Measurements from ENCODE around the gene TBC1D2B.

The TBC1D2B gene

GRCh38 chr15:78023081-78023665 is 54.3 kb downstream of the TBC1D2B start:
- no peak for TF ChIP-seq CTCF (conservative IDR thresholded peaks at IDR 0.05; ENCODE audit: low read depth, low read length)
- DNase-seq (ENCODE audit: low read depth), result no peak
- H3K4me3 ChIP-seq (ENCODE audit: low read depth, low read length), result no peak overlapping the region

- no peak for TF ChIP-seq CTCF (conservative IDR thresholded peaks at IDR 0.05; ENCODE audit: low read depth, low read length)
- no peak for DNase-seq (ENCODE audit: low read depth)
- no peak overlapping the region for H3K4me3 ChIP-seq (ENCODE audit: low read depth, low read length)
Measured at GRCh38 chr15:78021761-78022160, 55.8 kb downstream of the TBC1D2B start.

- no peak overlapping the region for H3K4me3 ChIP-seq (ENCODE audit: low read depth, low read length)
- DNase-seq (ENCODE audit: low read depth), result no peak
- TF ChIP-seq CTCF (conservative IDR thresholded peaks at IDR 0.05; ENCODE audit: low read depth, low read length), result no peak
Measured at GRCh38 chr15:78020007-78020406, 57.5 kb downstream of the TBC1D2B start.

GRCh38 chr15:78018946-78019644 is 58.4 kb downstream of the TBC1D2B start:
- no peak for TF ChIP-seq CTCF (conservative IDR thresholded peaks at IDR 0.05; ENCODE audit: low read depth, low read length)
- no peak for DNase-seq (ENCODE audit: low read depth)
- H3K4me3 ChIP-seq (ENCODE audit: low read depth, low read length), result no peak overlapping the region

GRCh38 chr15:78018445-78018844 is 59.1 kb downstream of the TBC1D2B start:
- H3K4me3 ChIP-seq (ENCODE audit: low read depth, low read length), result no peak overlapping the region
- TF ChIP-seq CTCF (conservative IDR thresholded peaks at IDR 0.05; ENCODE audit: low read depth, low read length), result no peak
- no peak for DNase-seq (ENCODE audit: low read depth)

GRCh38 chr15:78016860-78017259 is 60.7 kb downstream of the TBC1D2B start:
- H3K4me3 ChIP-seq (ENCODE audit: low read depth, low read length), result no peak overlapping the region
- no peak for DNase-seq (ENCODE audit: low read depth)
- no peak for TF ChIP-seq CTCF (conservative IDR thresholded peaks at IDR 0.05; ENCODE audit: low read depth, low read length)

GRCh38 chr15:78012643-78013077 is 64.9 kb downstream of the TBC1D2B start:
- H3K4me3 ChIP-seq (ENCODE audit: low read depth, low read length), result no peak overlapping the region
- DNase-seq (ENCODE audit: low read depth), result peak; percentile 44
- no peak for TF ChIP-seq CTCF (conservative IDR thresholded peaks at IDR 0.05; ENCODE audit: low read depth, low read length)

Data from choroid plexus epithelial cell (primary cell).